GM13976 (cell line): Measurements from ENCODE around the gene WWOX.
"Not testable (repeated sequence)": the region's sequence is repeated elsewhere in the genome, so short reads cannot be mapped to it uniquely, and the experiment has no call there.

ENCODE experiments used
- DNase-seq: peaks from one replicate; pipeline ENCODE4 v3.0.0; 2012; ENCODE audit warnings: low spot score
- in situ Hi-C: fragments of 300-500 bp; cut with MboI; formaldehyde crosslinking; loops from one replicate; pipeline ENCODE4 v1.12.0; 2022; ENCODE audit warnings: low sequenced_read_pairs, mixed read lengths, inconsistent platforms; ENCODE audit not compliant: unreplicated experiment
- TF ChIP-seq, protein P1 (sequence below): IDR thresholded peaks from 2 replicates; pipeline ENCODE4 v1.5.1; 2012; ENCODE audit warnings: borderline replicate concordance, mild to moderate bottlenecking; ENCODE audit not compliant: insufficient read depth; ENCODE audit errors: extremely low read depth, missing control alignments, control extremely low read depth

Gene WWOX

DNA sequence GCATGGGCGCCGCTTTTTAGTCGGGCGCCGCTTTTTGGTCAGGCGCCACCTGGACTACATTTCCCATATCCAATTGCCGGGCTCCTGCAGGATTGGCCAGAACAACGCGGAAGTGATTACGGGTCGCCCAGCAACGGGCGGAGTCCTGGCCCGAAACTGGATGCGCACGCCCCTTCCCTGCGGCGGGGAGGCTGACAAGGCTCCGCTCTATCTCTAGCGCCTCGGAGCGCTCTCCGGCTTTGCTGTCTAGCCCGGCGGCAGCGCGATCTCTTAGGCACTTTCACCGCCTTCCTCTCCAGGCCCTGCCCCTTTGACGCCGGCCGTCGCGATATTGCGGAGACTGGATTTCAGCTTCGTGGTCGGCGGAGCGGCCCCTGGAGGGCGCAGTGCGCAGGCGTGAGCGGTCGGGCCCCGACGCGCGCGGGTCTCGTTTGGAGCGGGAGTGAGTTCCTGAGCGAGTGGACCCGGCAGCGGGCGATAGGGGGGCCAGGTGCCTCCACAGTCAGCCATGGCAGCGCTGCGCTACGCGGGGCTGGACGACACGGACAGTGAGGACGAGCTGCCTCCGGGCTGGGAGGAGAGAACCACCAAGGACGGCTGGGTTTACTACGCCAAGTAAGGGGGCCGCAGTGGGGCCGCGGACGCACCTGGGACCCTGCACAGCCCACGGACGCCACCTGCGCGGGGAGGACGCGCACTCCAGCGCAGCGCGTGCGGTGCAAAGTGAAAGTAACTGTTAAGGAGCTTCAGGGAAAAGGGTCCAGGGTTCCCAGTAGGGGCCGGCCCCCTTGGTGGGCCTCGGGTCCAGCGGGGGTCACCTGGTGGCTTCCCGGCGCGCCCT, at the start of gene WWOX:
Gene WWOX, plus strand, starts transcription at position 384 of the 841 bp plus-strand sequence.
- in situ Hi-C loops: no loop called here
- peak; percentile 93 for DNase-seq
- TF ChIP-seq, protein P1, sequence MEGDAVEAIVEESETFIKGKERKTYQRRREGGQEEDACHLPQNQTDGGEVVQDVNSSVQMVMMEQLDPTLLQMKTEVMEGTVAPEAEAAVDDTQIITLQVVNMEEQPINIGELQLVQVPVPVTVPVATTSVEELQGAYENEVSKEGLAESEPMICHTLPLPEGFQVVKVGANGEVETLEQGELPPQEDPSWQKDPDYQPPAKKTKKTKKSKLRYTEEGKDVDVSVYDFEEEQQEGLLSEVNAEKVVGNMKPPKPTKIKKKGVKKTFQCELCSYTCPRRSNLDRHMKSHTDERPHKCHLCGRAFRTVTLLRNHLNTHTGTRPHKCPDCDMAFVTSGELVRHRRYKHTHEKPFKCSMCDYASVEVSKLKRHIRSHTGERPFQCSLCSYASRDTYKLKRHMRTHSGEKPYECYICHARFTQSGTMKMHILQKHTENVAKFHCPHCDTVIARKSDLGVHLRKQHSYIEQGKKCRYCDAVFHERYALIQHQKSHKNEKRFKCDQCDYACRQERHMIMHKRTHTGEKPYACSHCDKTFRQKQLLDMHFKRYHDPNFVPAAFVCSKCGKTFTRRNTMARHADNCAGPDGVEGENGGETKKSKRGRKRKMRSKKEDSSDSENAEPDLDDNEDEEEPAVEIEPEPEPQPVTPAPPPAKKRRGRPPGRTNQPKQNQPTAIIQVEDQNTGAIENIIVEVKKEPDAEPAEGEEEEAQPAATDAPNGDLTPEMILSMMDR: peak; percentile 34

DNA sequence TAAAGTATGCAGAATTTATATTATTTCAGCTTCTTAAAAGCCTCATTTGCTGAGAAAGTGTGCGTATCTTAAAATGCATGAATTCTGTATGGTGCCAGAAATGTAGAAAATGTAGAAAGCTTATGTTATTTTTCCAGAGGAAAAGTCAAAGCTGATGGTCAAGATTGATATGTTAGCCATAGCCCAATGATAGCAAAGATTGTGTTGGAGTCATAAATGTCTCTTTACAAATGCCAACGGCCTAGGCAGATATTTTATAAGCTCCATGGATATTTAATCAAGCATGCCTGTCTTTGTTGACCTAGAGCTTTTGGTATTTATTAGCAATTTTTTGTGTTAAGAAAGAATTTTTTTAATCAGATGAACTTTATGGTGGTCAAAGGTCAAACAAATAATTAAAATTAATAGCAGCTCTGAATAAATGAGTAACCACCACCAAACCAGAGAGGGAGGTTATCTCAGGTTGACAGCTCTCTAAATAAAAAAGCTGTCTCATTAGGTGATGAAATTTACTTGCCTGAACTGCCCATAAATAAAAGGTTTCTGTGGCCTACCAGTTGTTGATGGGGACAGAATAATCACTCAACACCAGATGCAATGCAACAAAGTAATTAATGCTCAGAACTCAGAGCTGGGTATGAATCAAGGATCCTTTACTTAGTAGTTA, 48.6 kb upstream of the WWOX start:
- TF ChIP-seq, protein P1: no peak
- in situ Hi-C loops: no loop called here
- no peak for DNase-seq

DNA sequence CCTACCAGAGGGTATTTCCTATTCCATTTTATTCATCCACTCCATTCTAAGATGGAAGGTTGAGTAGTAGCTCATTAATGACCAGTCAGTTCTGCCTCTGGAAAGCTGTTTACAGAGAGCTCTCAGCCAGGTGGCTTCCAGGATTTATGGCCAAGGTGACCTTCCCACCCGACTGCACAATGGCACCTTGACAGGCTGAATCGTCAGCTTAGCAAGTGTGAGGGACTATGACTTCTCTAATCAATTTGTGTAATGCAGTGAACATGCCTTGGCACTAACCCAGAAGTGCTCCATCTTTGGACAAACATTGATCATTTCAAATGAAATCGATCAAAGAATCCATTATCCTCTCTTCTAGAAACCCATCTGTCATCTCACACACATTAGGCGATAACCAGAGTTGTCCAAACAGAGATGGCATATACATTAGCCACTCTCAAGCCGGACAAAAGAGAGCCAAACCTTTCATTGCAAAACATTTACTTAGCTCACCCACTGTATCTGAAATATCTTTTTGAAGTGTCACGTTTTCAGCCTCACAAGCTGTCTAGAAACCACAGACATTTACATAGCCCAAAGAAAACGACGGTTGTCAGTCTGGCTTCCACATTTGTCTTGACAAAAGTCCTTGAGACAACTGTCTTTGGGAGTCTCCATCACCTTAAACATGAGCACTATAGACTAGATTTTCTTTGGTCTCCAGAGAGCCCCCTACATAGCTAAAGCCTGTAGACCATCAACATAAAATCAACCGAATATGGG, 41.5 kb upstream of the WWOX start:
- in situ Hi-C loops: no loop called here
- TF ChIP-seq, protein P1: no peak
- DNase-seq: no peak

DNA sequence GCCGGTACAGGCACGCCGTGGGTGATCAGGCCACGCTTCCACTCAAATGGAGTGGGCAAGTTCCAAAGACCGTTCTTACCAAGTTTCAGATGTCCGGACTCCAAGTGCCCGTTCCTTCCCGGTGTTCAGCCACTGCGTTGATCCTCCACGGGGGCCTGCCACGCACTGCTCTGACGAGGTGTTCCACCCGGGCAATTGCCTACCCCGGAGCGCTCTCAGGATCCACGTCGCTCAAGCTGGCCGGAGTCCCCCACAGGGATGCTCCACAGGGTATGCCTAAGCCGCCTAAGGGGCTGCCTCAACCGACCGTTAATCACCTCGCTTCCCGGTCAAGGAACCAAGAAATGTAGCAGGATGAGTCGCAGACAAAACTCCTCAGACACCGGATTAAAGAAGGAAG, 39.6 kb upstream of the WWOX start:
- in situ Hi-C loops: not testable (repeated sequence)

DNA sequence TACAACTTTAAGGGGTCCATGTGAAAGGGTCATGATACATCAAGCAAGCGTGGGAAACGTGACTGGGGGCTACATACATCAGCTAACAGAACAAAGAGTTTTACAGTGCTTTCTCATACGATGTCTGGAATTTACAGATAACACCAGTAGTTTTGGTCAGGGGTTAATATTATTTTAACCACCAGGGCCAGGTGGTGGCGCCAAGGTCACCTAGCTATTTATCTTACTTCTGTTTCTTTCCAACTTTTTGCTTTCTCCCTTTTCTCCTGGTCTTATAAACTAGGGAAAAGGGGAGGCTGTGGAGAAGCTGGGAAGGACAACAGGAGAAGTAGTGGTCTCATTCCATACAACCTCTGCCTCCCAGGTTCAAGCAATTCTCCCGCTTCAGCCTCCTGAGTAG, 39.2 kb upstream of the WWOX start:
- no peak for DNase-seq
- TF ChIP-seq, protein P1: no peak
- in situ Hi-C loops: no loop called here

More for the DNA sequence above, 39.6 kb upstream of the WWOX start:
- DNase-seq: not testable (repeated sequence)

DNA sequence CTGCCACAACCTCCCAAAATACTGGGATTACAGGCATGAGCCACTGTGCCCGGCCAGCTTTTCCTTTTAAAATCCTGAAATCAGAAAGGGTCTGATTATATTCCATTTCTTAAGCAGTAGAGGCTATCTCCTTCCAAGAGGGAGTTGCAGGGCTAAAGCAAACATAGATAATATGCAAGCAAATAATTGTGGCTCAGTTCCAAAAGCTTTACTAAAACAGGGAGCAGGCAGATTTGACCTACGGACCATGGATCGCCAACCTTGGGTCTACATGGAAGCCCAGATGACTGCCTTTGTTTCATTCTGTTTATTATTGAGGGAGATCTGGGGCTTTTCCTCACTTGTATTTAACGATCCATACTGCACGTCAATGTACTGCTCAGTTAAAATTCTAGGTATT, 38.6 kb upstream of the WWOX start:
- DNase-seq: no peak
- TF ChIP-seq, protein P1: no peak

More for the DNA sequence above, 38.6 kb upstream of the WWOX start:
- in situ Hi-C loops: no loop called here
